LNCAP (cell line): ENCODE results near the gene PLSCR3.

Experiments used
- TF ChIP-seq, protein P1 (sequence below): fragments of 450-650 bp; IDR thresholded peaks from 2 replicates; pipeline ENCODE4 v1.5.1; 2017; ENCODE audit warnings: mild to moderate bottlenecking

PLSCR3 gene

DNA sequence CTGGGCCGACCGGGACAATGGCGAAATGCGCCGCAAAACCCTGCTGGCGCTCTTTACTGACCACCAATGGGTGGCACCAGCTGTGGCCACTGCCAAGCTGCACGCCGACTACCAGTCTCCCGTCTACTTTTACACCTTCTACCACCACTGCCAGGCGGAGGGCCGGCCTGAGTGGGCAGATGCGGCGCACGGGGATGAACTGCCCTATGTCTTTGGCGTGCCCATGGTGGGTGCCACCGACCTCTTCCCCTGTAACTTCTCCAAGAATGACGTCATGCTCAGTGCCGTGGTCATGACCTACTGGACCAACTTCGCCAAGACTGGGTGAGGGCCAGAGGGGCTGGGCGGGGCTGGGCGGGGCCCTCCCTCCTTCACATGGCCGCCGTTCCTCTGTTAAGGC, 21.5 kb upstream of the PLSCR3 start:
- TF ChIP-seq, protein P1, sequence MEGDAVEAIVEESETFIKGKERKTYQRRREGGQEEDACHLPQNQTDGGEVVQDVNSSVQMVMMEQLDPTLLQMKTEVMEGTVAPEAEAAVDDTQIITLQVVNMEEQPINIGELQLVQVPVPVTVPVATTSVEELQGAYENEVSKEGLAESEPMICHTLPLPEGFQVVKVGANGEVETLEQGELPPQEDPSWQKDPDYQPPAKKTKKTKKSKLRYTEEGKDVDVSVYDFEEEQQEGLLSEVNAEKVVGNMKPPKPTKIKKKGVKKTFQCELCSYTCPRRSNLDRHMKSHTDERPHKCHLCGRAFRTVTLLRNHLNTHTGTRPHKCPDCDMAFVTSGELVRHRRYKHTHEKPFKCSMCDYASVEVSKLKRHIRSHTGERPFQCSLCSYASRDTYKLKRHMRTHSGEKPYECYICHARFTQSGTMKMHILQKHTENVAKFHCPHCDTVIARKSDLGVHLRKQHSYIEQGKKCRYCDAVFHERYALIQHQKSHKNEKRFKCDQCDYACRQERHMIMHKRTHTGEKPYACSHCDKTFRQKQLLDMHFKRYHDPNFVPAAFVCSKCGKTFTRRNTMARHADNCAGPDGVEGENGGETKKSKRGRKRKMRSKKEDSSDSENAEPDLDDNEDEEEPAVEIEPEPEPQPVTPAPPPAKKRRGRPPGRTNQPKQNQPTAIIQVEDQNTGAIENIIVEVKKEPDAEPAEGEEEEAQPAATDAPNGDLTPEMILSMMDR = no peak

DNA sequence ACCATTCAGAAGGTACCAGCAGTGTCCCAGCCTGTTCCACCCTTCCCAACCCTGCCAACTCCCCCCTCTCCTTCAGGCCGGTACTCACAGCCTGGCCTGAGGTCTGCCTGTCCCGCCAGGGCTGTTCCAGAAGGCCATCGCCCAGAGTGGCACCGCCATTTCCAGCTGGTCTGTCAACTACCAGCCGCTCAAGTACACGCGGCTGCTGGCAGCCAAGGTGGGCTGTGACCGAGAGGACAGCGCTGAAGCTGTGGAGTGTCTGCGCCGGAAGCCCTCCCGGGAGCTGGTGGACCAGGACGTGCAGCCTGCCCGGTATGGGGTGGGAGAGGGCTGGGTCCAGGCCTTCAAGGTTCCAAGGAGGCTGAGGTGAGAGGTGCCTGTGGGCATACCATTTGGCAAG, 20.5 kb upstream of the PLSCR3 start:
- TF ChIP-seq, protein P1 = no peak

DNA sequence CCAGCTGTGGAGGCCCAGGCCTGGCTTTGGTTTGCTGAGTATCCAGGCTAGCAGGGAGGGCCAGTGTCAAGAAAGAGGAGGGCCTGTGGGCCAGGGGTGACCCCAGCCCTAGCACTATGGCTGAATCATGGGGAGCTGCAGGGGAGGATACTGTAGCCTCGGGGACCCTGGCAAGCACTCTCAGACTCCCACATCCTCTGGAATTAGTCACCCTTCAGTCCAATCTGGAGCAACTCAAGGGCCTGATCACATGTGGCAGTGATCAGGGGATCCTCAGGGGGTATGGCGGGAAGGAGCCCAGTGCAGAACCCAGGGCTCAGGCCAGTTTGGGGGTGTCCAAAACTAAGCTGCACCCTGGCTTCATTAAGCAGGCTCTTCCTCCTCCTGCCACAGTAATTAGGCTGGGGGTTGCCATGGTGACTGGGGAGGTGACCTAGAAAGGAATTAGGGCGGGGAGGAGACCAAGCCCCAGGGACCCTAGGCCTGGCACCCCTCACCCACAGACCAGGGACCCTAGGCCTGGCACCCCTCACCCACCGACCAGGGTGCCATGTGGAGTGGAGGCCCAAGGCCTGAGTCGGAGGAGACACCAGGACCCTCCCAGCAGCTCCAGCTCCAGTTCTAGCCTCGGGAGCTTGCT, 19.1 kb upstream of the PLSCR3 start:
- TF ChIP-seq, protein P1 = no peak

DNA sequence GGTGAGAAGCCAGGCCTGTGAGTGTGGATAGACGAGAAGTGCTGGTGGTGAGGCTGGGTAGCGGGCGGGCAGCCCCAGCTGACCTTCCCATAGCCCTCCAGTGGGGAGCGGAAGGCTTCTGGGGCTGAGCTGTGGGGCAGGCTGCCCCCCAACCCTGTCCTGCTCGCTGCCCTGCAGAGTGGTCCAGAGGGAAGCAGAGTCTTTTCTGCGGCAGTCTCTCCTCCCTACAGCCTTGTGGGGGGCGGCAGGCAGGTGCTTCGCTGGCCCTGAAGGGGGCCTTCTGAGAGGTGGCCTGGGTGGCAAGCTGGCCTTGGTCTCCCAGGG, 17.1 kb upstream of the PLSCR3 start:
- TF ChIP-seq, protein P1 = no peak

DNA sequence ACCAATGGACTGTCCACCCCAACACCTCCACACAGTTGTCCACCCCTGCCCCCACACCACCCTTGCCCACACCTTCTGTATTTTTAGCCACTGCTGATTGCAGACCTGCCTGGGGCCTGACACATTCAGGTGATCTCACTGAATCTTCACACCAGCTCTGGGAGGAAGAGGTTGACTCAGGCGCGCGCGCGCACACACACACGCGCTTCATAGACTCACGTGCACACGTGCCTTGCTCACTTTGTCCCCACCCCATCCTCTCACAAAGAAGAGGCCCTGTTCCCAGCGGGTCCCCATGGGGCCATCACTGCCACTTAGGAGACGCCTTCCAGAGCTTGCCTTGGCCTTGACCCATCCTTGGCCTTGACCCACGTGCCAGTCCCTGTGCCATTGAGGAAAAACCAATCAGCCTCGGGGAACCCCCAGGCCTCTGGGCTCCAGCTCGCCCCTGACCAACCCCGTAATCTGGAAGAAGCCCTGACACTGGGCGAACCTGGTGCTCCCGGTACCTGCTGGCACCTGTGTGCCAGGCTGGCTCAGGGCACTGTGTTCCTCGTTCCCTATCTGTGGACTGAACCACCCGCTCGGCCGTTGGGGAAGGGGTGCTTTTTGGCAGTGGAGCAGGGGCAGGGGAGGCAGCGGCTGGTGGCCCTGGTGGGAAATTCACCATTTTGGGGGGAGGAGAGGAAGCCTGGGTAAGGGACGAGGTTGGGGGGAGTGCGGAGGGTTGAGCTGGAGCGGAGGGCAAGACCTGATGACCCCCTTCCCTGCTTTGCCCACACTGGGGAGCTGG, 16.5 kb upstream of the PLSCR3 start:
- TF ChIP-seq, protein P1 = no peak

DNA sequence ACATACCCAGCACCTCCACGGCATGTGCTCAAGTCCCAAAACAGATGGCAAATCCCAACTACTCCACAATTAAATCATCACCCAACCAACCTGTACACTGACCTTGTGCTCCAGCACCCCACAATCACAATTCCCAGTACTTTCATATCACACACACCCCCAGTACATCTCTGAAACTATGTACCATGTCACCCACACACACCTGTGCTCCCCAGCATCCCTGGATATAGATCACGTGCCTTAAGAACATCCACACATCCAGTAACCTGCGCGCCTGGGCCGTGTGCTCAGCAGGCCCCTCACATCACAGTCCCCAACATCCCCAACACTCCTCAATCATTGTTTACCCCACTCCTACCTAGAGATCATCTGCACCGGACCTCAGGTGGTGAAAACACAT, 15.4 kb upstream of the PLSCR3 start:
- TF ChIP-seq, protein P1 = no peak

DNA sequence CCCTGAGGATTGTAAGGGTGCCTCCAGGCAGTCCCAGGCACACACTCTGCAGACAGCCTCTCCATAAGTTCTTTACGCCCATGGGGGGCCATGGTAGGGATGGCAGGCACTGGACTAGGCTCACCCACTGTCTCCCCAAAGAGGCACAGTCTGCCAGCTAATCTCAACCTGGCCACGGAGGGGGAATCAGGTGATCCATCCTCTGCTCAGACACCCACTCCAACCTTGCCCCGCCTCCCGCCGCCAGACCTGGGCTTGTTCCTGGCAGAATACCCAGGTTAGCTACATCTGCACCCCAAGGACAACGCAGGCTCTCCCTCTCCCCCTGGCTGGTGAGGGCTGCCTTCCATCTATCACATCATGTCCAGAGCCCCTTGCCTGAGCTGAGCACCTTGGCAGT, 14.5 kb upstream of the PLSCR3 start:
- TF ChIP-seq, protein P1 = no peak
